Endothelial cell of hepatic sinusoid (primary cell): ENCODE data around the gene SHISA2.

Source experiments
- in situ Hi-C: cut with HindIII; loops from 2 replicates; pipeline ENCODE4 v1.10.0; 2017; ENCODE audit warnings: low sequenced_read_pairs

SHISA2 gene

DNA sequence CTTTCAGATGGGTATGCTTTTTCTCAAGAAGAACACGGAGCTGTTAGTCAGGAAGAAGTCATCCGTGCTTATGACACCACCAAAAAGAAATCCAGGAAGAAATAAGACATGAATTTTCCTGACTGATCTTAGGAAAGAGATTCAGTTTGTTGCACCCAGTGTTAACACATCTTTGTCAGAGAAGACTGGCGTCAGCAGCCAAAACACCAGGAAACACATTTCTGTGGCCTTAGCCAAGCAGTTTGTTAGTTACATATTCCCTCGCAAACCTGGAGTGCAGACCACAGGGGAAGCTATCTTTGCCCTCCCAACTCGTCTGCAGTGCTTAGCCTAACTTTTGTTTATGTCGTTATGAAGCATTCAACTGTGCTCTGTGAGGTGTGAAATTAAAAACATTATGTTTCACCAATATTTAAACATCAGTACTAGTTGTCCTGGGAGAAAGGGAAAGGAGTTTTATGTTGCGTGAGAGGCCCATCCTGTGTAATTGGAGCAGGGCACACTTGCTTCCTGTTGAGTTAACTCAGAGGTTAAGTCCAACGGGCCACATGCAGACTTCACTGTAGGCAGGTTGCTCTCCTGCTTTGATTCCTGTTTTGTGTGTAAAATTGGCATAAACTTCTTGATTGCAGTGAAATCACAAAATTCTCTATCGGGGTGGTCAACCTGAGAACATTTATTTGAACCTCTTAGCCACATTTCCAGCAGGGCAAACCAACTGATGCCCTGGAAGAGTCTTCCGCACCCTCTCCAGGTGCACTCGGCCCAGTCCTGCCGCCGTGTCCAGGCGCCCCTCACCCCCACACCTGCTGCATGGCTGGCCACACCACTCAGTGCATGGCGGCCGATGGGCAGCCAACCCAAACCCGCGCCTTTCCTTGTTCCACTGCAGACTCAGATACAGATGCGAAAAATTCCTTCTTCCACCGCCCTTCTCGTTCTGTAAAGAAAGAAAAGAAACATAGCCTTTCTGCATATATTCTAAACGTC is 31.6 kb downstream of the SHISA2 start:
- in situ Hi-C loops, result no loop called here

DNA sequence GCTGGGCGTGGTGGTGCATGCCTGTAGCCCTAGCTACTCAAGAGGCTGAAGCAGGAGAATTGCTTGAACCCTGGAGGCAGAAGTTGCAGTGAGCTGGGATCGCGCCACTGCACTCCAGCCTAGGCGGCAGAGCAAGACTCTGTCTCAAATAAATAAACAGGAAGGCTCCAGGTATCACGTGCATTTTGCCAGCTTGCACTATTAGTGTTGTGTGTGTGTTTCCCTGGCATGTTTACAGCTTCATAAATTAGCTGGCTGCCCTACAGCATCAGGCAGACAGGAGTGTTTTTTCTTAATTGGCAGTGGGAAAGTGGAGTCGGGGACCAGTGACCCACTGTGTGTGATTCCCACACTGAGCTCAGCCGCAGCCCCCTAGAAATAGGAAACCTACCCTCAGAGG is 32.6 kb downstream of the SHISA2 start:
- in situ Hi-C loops, result no loop called here

DNA sequence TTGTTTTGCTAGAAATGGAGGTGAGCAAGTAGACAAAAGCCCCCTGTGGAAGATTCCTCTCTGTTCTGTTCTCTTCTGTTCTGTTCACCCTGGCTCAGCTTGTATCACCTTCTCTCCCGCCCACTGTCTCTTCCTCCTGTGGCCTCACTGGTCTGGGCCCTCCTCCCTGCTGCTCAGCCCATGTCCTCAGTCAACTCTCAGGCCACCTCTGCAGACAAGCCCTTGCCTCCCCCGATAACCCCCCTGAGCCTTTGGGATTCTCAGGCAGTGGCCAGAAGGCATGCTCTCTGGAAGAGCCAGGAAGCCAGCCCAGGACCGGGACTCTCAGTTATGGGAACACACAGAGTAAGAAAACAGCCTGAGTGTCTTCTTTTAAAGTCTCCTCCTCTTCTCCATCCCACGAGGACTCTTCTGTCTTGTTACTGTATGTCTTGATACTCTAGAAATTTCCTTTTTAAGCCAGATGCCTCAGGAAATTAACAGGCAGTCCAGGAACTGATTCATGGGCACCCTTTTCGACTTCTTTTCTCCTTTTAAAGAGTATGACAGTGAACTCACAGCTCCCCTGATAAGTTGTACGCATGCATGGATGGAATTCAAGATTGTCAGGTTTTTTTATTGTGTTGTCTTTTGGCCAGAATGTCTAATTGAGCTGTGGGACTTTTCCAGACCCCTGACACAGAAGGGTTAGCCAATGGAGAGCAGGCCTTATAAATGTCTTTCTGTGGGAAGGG is 33.7 kb downstream of the SHISA2 start:
- in situ Hi-C loops, result no loop called here

DNA sequence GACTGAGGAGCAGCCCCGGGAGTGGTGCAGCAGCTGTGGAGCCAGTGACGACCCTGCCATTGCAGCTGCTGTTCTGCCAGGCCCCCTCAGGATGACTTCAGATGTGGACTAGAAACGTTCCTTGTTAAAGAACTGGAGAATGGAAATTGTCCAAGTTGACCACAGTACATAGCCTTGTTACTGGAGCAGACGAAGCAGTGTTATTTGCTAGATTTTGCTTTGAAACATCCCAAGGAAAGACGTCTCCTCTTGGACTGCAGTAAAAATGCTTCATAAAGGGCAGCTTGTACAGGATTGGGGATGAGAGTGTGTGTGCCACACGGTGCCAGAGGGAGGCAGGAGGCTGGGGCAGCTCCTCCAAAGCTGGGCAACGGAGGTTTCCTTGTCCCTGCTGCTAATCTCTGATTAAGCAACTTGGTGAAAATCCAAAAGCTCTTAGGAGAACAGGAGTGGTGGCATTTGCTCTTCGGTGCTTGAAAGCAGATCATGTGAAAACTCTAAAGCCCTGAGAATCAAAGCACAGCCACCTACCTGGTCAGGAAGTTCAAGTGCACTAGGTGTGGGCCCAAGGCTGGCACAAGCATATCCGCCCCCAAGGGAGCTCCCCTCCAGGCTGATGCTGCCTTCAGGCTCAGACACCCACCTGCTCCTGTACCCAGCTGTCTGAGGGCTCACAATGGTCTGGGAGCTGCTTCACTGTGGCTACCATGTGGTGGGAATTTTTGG is 34.5 kb downstream of the SHISA2 start:
- in situ Hi-C loops, result no loop called here

DNA sequence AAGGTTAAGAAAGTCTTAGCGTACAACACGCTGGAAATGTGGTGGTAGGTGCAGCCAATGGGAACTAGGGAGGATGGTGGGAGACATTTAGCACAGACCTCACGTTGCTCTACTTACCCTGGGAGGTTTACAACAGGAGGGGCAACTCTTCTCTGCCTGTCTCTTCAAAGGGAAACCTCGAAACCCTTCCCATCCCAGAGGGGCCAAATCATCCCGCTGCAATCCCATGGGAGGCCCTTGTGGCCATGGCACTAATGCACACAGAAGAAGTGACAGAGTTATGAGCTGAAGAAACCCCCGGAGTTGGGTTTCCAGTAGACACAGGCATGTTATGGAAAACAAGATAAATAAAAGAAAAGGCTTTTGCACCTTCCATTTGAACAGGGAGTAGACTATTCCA is 35.6 kb downstream of the SHISA2 start:
- in situ Hi-C loops, result no loop called here

DNA sequence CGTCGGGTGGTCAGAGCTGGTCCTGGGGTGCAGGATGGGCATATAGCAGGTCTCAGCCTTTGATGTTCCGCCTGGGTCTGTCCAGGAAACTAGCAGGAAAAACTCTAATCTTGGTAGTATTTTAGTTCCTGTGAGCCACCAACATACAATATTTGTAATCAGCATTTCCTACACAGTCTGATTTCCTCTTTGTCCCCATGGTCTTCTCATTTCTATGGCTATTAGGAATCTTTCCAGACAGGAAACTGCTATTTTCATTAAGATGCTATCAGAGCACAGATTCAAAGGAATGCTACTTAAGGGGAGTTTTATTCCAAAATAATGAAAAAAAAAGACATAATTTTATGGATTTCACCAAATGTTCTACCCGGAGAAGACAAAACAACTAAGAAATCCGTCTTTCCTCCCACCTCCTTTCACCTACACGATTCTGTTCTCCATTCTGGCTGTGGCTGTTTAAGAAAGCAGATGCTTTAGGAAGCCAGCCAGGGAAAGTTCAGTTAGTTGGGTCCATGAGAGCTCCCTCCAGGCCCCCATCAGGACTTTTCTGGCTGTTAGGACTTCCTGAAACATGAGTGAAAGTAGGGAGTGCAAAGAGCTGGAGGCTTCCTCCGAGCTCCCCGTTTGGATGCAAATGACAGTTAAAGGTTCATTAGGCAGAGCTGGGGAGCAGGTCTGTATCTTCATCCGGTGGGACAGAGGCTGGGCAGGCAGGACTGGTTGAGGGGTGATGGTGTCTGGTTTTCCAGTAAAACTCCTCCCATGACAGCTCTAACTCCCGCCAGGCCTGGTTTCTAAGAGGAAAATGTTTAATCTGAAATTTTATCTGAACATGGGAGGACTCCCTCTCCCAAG is 36.3 kb downstream of the SHISA2 start:
- in situ Hi-C loops, result no loop called here

DNA sequence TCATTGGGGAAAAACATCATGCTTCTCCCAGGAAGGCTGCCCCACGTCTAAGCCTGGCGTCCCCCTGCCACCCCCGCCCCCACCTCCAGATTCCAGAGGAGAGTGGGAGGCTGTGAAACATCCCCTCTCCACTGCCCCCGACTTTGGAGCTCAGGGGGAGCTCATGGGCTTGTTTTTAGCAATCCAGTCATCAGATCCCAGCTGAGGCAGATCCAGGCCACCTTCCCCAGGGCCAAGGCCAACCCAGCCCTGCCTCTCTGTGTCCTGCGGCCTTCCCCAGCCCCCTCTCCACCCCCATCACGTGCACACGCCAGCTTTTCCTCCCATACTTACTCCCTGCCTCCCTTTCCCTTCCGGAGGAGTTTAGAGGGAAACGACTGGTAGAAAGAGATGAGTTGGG is 38.8 kb downstream of the SHISA2 start:
- in situ Hi-C loops, result no loop called here

DNA sequence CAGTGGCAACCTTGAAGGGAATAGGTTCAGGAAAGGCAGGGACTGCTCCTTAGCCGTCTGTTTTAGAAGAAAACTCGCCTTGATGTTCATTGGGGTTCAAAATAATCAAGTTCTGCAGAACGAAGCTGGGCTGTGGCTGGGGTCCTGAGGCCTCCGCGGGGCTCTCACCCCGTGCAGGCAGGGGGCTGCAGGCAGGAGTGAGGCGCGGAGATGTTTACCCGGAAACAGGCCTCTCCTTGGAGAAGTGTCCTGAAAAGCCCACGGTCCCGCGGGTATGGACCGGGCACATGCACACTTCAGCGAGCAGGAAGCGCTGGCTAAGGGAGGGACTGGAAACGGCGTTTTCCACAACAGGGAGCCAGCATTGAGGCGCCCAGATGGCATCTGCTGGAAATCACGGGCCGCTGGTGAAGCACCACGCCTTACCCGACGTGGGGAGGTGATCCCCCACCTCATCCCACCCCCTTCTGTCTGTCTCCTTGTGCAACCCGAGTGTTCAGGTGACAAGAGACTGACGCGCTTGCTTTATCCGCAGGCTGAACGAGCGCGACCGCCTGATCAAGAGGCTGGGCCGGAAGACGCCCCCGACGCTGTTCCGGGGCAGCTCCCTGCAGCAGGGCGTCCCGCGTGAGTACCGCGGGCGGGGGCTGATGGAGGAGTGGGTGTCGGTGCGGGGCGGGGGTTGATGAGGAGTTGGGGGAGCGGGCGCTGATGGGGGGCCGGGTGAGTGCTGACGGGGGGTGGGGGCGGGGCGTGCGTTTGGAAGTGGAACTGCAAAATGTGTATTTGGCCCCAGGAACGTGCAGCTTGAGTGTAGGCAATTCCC is 39.6 kb downstream of the SHISA2 start:
- in situ Hi-C loops, result no loop called here

DNA sequence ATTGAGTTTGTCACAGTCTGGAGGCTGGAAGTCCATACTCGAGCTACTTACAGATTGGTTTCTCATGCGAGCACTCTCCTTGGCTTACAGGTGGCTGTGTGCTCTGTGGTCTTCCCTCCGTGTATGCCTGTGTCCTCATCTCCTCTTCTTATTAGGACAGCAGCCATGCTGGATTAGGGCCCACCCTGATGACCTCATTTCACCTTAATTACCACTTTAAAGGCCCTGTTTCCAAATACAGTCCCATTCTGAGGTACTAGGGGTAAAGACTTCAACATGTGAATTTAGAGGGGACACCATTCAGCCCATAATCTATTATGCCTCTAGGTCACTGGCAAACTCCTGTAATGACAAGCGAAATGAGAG is 40.6 kb downstream of the SHISA2 start:
- in situ Hi-C loops, result no loop called here

DNA sequence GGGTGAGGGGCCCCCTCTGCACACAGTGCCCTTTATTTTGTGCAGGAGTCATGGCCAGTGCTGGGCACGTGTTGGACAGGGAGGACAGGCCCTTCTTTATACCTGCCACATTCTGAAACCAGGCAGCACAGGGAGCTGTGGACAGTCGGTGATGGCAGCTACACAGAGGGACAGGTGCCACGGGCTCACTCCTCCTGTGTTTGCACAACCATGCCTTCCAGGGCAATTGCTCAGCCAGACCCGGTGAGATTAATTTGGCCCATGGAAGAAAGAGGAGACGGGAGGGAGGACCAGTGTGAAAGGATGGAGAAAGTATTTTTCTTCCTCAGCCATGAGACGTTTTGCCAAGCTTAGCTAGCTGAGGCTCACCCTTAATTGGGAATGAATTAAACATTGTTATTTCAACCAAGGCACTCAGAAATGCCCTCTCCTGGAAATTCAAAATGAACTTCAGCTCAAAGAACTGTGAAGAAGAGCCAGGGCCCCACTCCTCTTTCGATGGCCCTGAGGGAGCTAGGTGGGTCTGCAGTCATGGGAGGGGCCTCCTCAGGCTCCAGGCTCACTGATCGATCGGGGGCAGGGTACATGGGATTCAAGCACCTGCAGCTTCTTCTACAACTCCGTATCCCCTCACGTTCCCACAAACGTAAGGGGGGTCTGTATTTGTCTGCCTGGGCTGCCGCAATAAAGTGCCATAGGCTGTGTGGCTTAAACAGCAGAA is 41.2 kb downstream of the SHISA2 start:
- in situ Hi-C loops, result no loop called here

DNA sequence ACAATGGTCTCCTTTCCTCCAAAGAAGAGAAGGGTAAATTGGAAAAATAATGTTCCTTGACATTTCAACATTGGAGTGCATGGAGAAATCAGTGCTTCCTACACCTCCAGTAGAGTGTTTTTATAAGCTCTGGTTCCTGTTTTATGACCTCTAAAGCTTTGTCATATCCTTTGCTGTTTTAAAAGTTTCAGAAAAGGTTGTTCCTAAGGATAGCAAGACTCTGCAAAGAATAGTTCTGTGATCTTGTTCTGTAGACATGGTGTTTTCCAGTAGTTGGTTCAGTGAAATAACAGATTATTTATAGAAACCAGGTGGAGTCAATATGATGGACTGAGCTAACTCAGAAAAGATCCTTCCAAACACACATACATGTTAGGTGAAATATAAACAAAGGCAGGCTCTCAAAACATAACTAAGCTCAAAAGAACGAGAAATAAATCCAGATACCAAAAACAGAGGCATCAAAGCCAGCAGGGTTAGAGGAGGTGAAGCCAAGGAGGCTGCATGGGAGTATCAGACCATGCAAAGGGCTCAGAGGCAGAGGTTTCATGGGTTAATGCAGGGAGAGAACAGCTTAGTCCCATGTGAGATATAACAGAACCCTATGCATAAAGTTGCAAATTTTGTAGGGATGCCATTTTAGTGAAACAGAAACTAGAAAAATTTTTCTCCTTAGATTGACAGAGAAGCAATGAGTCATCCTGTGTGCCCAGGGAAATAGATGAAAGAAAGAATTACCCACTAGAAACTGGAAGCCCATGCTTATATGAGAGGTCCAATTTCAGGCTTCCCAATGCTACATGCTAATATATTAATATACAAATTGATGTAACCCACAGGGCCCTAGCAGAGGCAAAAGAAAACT is 44.3 kb downstream of the SHISA2 start:
- in situ Hi-C loops, result no loop called here
